OCI-LY3 (cell line): ENCODE data around the gene LRRC4B.
"Not testable (repeated sequence)": the region's sequence is repeated elsewhere in the genome, so short reads cannot be mapped to it uniquely, and the experiment has no call there.

Experiments used
- H2AFZ ChIP-seq: fragments of 200-600, 300-600 bp; shearing (Covaris generic); 2 replicates; pipeline ENCODE4 v1.6.0; 2014; ENCODE audit warnings: antibody characterized with exemption, low read depth, low read length
- H3K27ac ChIP-seq: fragments of 200-600, 300-600 bp; sonication (generic); 2 replicates; pipeline ENCODE4 v1.5.1; 2014; ENCODE audit warnings: mild to moderate bottlenecking, low read length, moderate library complexity, mixed read lengths
- H3K27me3 ChIP-seq: fragments of 200-600, 300-600 bp; sonication (generic); 2 replicates; pipeline ENCODE4 v1.6.1; 2014; ENCODE audit warnings: low read depth, low read length, mixed read lengths
- H3K36me3 ChIP-seq: fragments of 200-600, 300-600 bp; sonication (generic); replicated peaks from 2 replicates; pipeline ENCODE3; 2014; ENCODE audit warnings: low read depth, low read length, mixed read lengths
- H3K4me1 ChIP-seq: fragments of 300-600, 200-600 bp; sonication (generic); 2 replicates; pipeline ENCODE4 v1.6.1; 2014; ENCODE audit warnings: low read length, mixed read lengths
- H3K4me2 ChIP-seq: fragments of 200-600, 300-600 bp; sonication (generic); 2 replicates; pipeline ENCODE4 v1.6.1; 2014; ENCODE audit warnings: low read length, mixed read lengths
- H3K4me3 ChIP-seq: fragments of 300-600, 200-600 bp; sonication (generic); 2 replicates; pipeline ENCODE4 v1.5.1; 2014; ENCODE audit warnings: antibody characterized with exemption, mild to moderate bottlenecking, low read length, moderate library complexity
- H3K79me2 ChIP-seq: fragments of 300-600, 200-600 bp; shearing (Covaris generic); 2 replicates; pipeline ENCODE4 v1.6.1; 2014; ENCODE audit warnings: mild to moderate bottlenecking, low read length, mixed read lengths
- H3K9ac ChIP-seq: fragments of 300-600, 200-600 bp; shearing (Covaris generic); 2 replicates; pipeline ENCODE4 v1.6.0; 2014; ENCODE audit warnings: mild to moderate bottlenecking, low read length, moderate library complexity
- H3K9me3 ChIP-seq: fragments of 200-600, 300-600 bp; shearing (Covaris generic); 2 replicates; pipeline ENCODE4 v1.6.1; 2014; ENCODE audit warnings: low read length, mixed read lengths; ENCODE audit not compliant: insufficient read depth
- H4K20me1 ChIP-seq: fragments of 200-600, 300-600 bp; sonication (generic); 2 replicates; pipeline ENCODE4 v1.6.1; 2016; ENCODE audit warnings: low read length, mixed read lengths; ENCODE audit not compliant: insufficient read depth
- EZH2phosphoT487 ChIP-seq: fragments of 200-600 bp; shearing (Covaris generic); IDR thresholded peaks from 2 replicates; pipeline ENCODE4 v1.6.1; 2018; ENCODE audit warnings: antibody characterized with exemption, mixed run types, low read depth
- TF ChIP-seq, protein P1 (sequence below): fragments of 200-600, 300-600 bp; sonication (generic); IDR thresholded peaks from 2 replicates; pipeline ENCODE4 v1.5.1; 2014; ENCODE audit warnings: antibody characterized with exemption, low read length, low read depth

Gene LRRC4B

DNA sequence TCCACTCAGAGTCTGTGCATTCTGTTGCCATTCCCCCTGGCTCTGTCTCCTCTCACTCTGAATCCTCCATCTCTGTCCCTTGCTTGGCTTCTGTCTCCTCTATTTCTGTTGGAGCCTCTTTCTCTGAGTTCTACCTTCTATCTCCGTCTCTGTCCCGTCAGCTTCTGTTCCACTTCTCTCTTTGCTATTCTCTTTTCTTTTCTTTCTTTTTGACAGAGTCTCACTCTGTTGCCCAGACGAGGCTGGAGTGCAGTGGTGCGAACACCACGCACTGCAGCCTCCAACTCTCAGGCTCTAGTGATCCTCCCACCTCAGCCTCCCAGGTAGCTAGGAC, 33.8 kb upstream of the LRRC4B start:
- Histone ChIP-seq H3K27me3 (peaks cover 26% of the 10 kb centered on the region), H3K9me3 (no peaks in the 10 kb centered on the region), H3K4me2 (no peak overlapping the region)

DNA sequence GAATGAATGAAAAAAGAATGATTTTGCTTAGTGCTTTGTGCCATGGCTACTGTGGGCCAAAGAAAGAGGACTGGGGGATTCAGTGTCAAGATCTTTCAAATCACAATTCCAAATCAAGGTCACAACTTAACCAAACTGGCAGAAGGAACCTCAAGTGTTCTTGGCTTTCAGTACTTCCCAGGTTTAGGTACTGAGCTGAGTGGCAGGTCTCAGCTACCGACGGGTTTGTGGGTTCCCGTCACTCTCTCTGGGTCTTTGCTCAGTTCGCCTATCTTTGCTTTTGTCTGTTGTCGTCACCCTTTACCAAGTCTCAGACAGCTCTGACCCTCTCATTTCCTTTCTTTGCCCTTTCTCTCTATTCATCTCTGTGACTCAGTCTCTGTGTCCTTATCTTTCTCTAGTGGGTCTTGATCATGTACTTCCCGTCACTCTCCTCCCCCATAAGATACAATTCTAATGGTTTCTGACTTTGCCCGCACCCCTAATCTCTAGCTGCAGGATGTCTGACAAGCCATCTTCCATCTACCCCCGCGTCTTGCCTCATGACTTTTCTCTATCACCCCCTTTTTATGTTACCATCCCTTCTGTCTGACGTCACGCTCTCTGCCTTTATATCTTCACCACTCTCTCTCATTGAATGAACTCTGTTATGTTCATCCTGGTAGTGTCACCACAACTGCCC, 33.3 kb upstream of the LRRC4B start:
- H3K9me3 ChIP-seq: no peaks in the 10 kb centered on the region
- no peak overlapping the region for H3K4me2 ChIP-seq
- H3K79me2 ChIP-seq: no peaks in the 10 kb centered on the region
- H3K27ac ChIP-seq: no peak overlapping the region
- TF ChIP-seq, protein P1, sequence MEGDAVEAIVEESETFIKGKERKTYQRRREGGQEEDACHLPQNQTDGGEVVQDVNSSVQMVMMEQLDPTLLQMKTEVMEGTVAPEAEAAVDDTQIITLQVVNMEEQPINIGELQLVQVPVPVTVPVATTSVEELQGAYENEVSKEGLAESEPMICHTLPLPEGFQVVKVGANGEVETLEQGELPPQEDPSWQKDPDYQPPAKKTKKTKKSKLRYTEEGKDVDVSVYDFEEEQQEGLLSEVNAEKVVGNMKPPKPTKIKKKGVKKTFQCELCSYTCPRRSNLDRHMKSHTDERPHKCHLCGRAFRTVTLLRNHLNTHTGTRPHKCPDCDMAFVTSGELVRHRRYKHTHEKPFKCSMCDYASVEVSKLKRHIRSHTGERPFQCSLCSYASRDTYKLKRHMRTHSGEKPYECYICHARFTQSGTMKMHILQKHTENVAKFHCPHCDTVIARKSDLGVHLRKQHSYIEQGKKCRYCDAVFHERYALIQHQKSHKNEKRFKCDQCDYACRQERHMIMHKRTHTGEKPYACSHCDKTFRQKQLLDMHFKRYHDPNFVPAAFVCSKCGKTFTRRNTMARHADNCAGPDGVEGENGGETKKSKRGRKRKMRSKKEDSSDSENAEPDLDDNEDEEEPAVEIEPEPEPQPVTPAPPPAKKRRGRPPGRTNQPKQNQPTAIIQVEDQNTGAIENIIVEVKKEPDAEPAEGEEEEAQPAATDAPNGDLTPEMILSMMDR: no peak
- TF ChIP-seq EZH2phosphoT487: no peak
- no peaks in the 10 kb centered on the region for H3K4me1 ChIP-seq
- H3K36me3 ChIP-seq: no peaks in the 10 kb centered on the region
- H2AFZ ChIP-seq: no peak overlapping the region
- H3K27me3 ChIP-seq: peaks cover 26% of the 10 kb centered on the region
- H3K4me3 ChIP-seq: no peak overlapping the region
- no peak overlapping the region for H3K9ac ChIP-seq
- H4K20me1 ChIP-seq: no peaks in the 10 kb centered on the region

More for the DNA sequence above, 33.8 kb upstream of the LRRC4B start:
- Histone ChIP-seq H3K79me2 (no peaks in the 10 kb centered on the region), H3K4me1 (no peaks in the 10 kb centered on the region), H3K36me3 (no peaks in the 10 kb centered on the region), H3K4me3 (no peak overlapping the region), H3K27ac (no peak overlapping the region), H4K20me1 (no peaks in the 10 kb centered on the region), H3K9ac (no peak overlapping the region), H2AFZ (no peak overlapping the region)
- no peak for TF ChIP-seq EZH2phosphoT487
- TF ChIP-seq, protein P1: no peak

DNA sequence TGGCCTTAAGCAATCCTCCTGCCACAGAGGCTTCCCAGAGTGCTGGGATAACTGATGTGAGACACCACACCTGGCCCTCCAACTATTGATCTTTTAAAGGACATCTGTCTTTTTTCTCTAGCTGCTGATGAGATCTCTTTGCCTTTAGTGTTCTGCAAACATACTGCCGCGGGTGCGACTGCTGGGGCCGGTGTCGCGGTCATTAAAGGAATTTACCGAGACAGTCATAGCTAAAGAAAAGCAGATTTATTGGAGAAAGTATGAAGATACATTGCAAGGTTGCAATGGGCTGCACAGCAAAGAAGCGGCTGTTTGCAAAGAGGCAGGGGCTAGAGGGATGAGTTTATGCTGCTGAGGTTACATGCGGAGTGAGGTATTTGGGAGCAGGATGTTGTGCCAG, 31.2 kb upstream of the LRRC4B start:
- no peaks in the 10 kb centered on the region for H3K79me2 ChIP-seq
- H3K27me3 ChIP-seq: peaks cover 26% of the 10 kb centered on the region

DNA sequence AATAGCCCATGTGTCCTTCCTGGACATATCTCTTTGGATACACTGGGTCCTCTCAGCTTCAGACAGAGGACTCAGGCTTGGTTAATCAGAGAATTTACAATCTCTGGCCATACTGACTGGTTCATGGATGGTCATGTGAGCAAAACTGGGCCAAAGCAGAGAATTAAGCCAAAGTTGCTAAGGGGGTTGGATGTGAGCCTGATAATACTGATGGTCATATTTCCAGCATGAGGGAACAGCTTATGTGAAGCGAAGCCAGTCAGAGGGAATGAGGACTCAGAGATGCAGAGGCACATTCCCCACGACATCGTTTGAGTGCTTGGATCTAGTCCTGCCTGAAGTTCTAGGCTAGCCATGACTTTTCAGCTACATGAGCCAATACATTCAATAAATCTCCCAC, 22.0 kb upstream of the LRRC4B start:
- H3K9ac ChIP-seq: no peak overlapping the region
- H3K4me3 ChIP-seq: no peak overlapping the region
- no peak overlapping the region for H2AFZ ChIP-seq
- no peak overlapping the region for H3K27ac ChIP-seq
- no peaks in the 10 kb centered on the region for H3K36me3 ChIP-seq
- no peaks in the 10 kb centered on the region for H3K4me1 ChIP-seq
- H3K79me2 ChIP-seq: no peaks in the 10 kb centered on the region
- H3K27me3 ChIP-seq: 0 out of 2 replicates have a peak, but pooled peaks cover 6% of the 10 kb centered on the region
- no peaks in the 10 kb centered on the region for H3K9me3 ChIP-seq
- H3K4me2 ChIP-seq: no peak overlapping the region
- no peaks in the 10 kb centered on the region for H4K20me1 ChIP-seq
- TF ChIP-seq EZH2phosphoT487: no peak
- TF ChIP-seq, protein P1: no peak

More for the DNA sequence above, 31.2 kb upstream of the LRRC4B start:
- Histone ChIP-seq H3K36me3 (no peaks in the 10 kb centered on the region), H3K4me3 (no peak overlapping the region), H3K9ac (no peak overlapping the region), H3K9me3 (no peaks in the 10 kb centered on the region), H3K27ac (no peak overlapping the region), H4K20me1 (no peaks in the 10 kb centered on the region), H2AFZ (no peak overlapping the region), H3K4me1 (no peaks in the 10 kb centered on the region), H3K4me2 (no peak overlapping the region)
- TF ChIP-seq, protein P1: no peak
- TF ChIP-seq EZH2phosphoT487: no peak

DNA sequence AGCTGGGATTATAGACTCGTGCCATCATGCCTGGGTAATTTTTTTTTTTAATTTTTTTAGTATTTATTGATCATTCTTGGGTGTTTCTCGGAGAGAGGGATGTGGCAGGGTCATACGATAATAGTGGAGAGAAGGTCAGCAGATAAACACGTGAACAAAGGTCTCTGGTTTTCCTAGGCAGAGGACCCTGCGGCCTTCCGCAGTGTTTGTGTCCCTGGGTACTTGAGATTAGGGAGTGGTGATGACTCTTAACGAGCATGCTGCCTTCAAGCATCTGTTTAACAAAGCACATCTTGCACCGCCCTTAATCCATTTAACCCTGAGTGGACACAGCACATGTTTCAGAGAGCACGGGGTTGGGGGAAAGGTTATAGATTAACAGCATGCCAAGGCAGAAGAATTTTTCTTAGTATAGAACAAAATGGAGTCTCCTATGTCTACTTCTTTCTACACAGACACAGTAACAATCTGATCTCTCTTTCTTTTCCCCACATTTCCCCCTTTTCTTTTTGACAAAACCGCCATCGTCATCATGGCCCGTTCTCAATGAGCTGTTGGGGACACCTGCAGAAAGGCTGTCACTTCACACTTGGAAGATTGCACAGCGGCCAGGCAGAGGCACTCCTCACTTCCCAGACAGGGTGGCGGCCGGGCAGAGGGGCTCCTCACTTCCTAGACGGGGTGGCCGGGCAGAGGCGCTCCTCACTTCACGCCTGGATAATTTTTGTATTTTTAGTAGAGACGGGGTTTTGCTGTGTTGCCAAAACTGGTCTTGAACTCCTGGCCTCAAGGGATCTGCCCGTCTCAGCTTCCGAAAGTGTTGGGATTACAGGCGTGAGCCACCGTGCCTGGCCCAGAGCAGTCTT, 13.8 kb upstream of the LRRC4B start:
- not testable (repeated sequence) for H3K9me3 ChIP-seq, H3K4me3 ChIP-seq, H3K4me2 ChIP-seq, H3K4me1 ChIP-seq, H3K36me3 ChIP-seq, H3K79me2 ChIP-seq, H3K9ac ChIP-seq, H3K27ac ChIP-seq, H3K27me3 ChIP-seq, H2AFZ ChIP-seq, H4K20me1 ChIP-seq
